Measurements from ENCODE around the gene SLAMF1. TPM values are rescaled to one million over a fixed set of nuclear protein-coding genes. Genes with fewer than 3 reads are reported as not detected.

SLAMF1 gene
- total RNA-seq, 1 donor from 2014 or later: not detected

DNA sequence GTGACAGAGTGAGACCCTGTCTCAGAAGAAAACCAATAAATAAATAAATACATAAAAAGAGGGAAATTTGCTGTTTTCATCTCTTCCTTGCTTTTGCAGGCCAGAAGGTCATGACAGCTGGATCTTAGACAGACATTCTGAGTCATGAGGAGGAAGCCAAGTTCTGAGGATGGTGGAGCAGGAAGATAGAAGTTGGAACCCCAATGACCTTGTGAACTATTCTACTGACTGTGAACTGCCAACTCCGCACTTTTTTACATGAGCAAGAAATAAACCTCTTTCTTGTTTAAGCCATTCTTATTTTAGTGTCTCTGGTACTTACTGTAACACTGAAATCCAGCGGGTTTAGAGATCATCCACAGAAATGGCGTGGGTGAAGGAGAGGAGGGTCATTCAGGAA, 76.0 kb downstream of the SLAMF1 start:
- H3K9me3 ChIP-seq (ENCODE audit: low read depth): no peaks in the 10 kb centered on the region
- no peak overlapping the region for H3K4me2 ChIP-seq
- no peak overlapping the region for H2AFZ ChIP-seq (replicated peaks)
- no peak for DNase-seq (ENCODE audit: low spot score)
- Mint-ChIP-seq H3K36me3 (no peaks in the 10 kb centered on the region), H3K4me3 (no peak overlapping the region), H3K27ac (no peak overlapping the region), H3K9me3 (no peaks in the 10 kb centered on the region), H3K4me1 (no peaks in the 10 kb centered on the region), H3K27me3 (ENCODE audit: insufficient read depth, low read depth) (no peaks in the 10 kb centered on the region)
- TF ChIP-seq CTCF (IDR thresholded peaks at IDR 0.05): no peak
- TF ChIP-seq EZH2phosphoT487 (IDR thresholded peaks at IDR 0.05): no peak
- TF ChIP-seq EZH2 (IDR thresholded peaks at IDR 0.05): no peak
- no peaks in the 10 kb centered on the region for H3K27me3 ChIP-seq
- H3F3A ChIP-seq (ENCODE audit: low read depth): no peaks in the 10 kb centered on the region
- no peaks in the 10 kb centered on the region for H3K4me1 ChIP-seq
- H3K9ac ChIP-seq: no peak overlapping the region
- no peaks in the 10 kb centered on the region for H3K36me3 ChIP-seq
- no peaks in the 10 kb centered on the region for H4K20me1 ChIP-seq (ENCODE audit: low read depth)
- no peaks in the 10 kb centered on the region for H3K79me2 ChIP-seq (ENCODE audit: low read depth)
- H3K4me3 ChIP-seq: no peak overlapping the region
- no peak overlapping the region for H3K27ac ChIP-seq

DNA sequence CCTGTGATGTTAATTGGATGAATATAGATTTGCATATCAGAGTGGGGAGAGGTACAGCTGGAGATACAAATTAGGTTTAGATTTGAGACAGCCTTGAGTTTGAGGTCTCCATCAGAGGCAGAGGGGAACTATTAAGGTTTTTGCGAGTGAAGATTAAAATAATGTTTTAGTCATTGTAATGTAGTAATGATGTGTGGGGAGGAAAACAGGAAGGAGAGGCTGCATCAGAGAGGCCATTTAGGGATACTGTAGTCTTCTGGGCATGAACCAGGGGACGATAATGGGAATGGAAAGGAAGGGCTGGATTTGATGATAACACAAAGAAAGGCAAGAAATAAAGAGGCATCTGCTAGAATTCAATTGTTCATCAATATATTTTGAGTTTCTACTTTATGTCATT, 77.0 kb downstream of the SLAMF1 start:
- Mint-ChIP-seq H3K36me3 (no peaks in the 10 kb centered on the region), H3K27me3 (ENCODE audit: insufficient read depth, low read depth) (no peaks in the 10 kb centered on the region), H3K4me1 (no peaks in the 10 kb centered on the region), H3K4me3 (no peak overlapping the region), H3K27ac (no peak overlapping the region), H3K9me3 (no peaks in the 10 kb centered on the region)
- Histone ChIP-seq H3K4me1 (no peaks in the 10 kb centered on the region), H3F3A (ENCODE audit: low read depth) (no peaks in the 10 kb centered on the region), H3K4me2 (no peak overlapping the region), H3K36me3 (no peaks in the 10 kb centered on the region), H3K27ac (no peak overlapping the region), H2AFZ (replicated peaks) (no peak overlapping the region), H3K27me3 (no peaks in the 10 kb centered on the region), H4K20me1 (ENCODE audit: low read depth) (no peaks in the 10 kb centered on the region), H3K9ac (no peak overlapping the region), H3K79me2 (ENCODE audit: low read depth) (no peaks in the 10 kb centered on the region), H3K9me3 (ENCODE audit: low read depth) (no peaks in the 10 kb centered on the region), H3K4me3 (no peak overlapping the region)
- TF ChIP-seq EZH2 (IDR thresholded peaks at IDR 0.05) (no peak), EZH2phosphoT487 (IDR thresholded peaks at IDR 0.05) (no peak)
- no peak for DNase-seq (ENCODE audit: low spot score)

DNA sequence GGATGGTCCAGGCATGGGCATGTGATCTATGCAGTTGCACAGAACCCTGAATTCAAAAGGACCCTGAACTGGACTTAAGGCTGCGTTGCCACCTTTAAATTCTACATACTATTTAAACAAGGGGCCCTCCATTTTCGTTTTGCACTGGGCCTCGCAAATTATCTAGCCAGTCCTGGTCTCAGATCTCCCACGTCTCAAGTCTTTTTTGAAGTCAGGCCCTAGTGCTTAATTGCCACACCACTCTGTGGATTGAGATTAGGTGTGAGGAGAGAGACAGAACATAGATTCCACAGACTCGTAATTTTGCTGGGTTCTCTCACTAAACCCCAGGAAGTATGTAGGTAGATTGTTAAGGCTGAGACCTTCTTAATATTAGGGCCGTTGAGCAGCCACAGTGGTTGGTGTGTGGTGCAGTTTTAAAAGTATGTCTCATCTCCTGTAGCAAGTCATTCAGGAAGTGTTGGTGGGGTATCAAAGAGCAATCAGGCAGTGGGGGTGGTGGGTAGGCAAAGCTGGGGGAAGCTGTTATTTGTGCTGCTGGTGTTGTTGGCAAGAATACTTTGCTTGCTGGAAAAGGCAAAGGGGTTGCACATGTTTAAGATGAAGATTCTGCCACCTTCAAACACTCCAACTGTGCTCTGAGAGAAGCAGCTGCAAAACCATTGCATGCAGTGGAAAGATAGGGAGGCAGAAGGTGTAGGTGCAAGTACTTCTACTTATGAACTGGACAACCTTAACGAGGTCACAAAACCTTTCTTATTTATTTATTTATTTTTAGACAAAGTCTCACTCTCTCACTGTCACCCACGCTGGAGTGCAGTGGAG, 78.8 kb downstream of the SLAMF1 start:
- no peak overlapping the region for H3K9ac ChIP-seq
- H3K36me3 ChIP-seq: no peaks in the 10 kb centered on the region
- no peaks in the 10 kb centered on the region for H3K79me2 ChIP-seq (ENCODE audit: low read depth)
- no peaks in the 10 kb centered on the region for H4K20me1 ChIP-seq (ENCODE audit: low read depth)
- no peak overlapping the region for H3K4me3 ChIP-seq
- H3K27me3 ChIP-seq: no peaks in the 10 kb centered on the region
- Mint-ChIP-seq H3K36me3 (no peaks in the 10 kb centered on the region), H3K4me1 (no peaks in the 10 kb centered on the region), H3K27ac (no peak overlapping the region), H3K27me3 (ENCODE audit: insufficient read depth, low read depth) (no peaks in the 10 kb centered on the region), H3K4me3 (no peak overlapping the region), H3K9me3 (peaks cover 3% of the 10 kb centered on the region)
- H3F3A ChIP-seq (ENCODE audit: low read depth): no peaks in the 10 kb centered on the region
- TF ChIP-seq EZH2 (IDR thresholded peaks at IDR 0.05): no peak
- no peak for TF ChIP-seq CTCF (IDR thresholded peaks at IDR 0.05)
- TF ChIP-seq EZH2phosphoT487 (IDR thresholded peaks at IDR 0.05): no peak
- H3K9me3 ChIP-seq (ENCODE audit: low read depth): no peaks in the 10 kb centered on the region
- H3K4me1 ChIP-seq: no peaks in the 10 kb centered on the region
- no peak overlapping the region for H3K4me2 ChIP-seq
- H3K27ac ChIP-seq: no peak overlapping the region
- no peak for DNase-seq (ENCODE audit: low spot score)
- no peak overlapping the region for H2AFZ ChIP-seq (replicated peaks)

DNA sequence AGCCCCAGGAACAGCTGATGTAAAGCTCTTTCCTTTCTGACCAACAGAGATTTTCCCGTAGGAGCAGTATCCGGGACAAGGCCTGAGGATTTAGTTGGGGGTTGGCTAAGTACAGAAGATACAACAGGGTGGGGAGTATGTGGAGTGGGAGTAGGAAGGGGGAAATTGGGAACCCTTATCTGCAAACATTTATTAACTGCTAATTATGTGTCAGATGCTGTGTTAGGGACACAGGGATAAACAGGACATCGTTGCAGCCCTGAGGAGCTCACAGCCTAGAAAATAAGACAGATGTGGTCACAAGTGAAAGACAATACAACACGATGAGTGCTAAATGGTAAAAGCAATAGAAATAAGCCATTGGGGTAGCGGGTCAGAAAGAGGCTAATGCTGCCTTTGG, 79.5 kb downstream of the SLAMF1 start:
- Mint-ChIP-seq H3K4me3 (no peak overlapping the region), H3K27ac (no peak overlapping the region), H3K4me1 (no peaks in the 10 kb centered on the region), H3K9me3 (peaks cover 6% of the 10 kb centered on the region), H3K36me3 (no peaks in the 10 kb centered on the region), H3K27me3 (ENCODE audit: insufficient read depth, low read depth) (no peaks in the 10 kb centered on the region)
- H3K4me2 ChIP-seq: no peak overlapping the region
- H3K79me2 ChIP-seq (ENCODE audit: low read depth): no peaks in the 10 kb centered on the region
- no peak overlapping the region for H3K4me3 ChIP-seq
- no peak overlapping the region for H3K27ac ChIP-seq
- no peaks in the 10 kb centered on the region for H3K27me3 ChIP-seq
- H3F3A ChIP-seq (ENCODE audit: low read depth): no peaks in the 10 kb centered on the region
- TF ChIP-seq EZH2phosphoT487 (IDR thresholded peaks at IDR 0.05): no peak
- TF ChIP-seq CTCF (IDR thresholded peaks at IDR 0.05): no peak
- no peak for TF ChIP-seq EZH2 (IDR thresholded peaks at IDR 0.05)
- no peaks in the 10 kb centered on the region for H3K9me3 ChIP-seq (ENCODE audit: low read depth)
- peak overlapping the region; percentile 34 for H2AFZ ChIP-seq (replicated peaks)
- H3K4me1 ChIP-seq: no peaks in the 10 kb centered on the region
- H3K9ac ChIP-seq: no peak overlapping the region
- DNase-seq (ENCODE audit: low spot score): no peak
- H4K20me1 ChIP-seq (ENCODE audit: low read depth): no peaks in the 10 kb centered on the region
- no peaks in the 10 kb centered on the region for H3K36me3 ChIP-seq
